HFFc6 (cell line): Measurements from ENCODE around the gene ENAH. TPM values are rescaled to one million over a fixed set of nuclear protein-coding genes. Genes with fewer than 3 reads are reported as not detected.

Experiments used
- DNase-seq: peaks from one replicate; pipeline ENCODE4 v3.0.0-alpha.2; 2018
- H3K27ac Mint-ChIP-seq: 2 replicates; pipeline ENCODE4 v1.8.0; 2020; ENCODE audit warnings: mild to moderate bottlenecking, mixed read lengths
- H3K27me3 Mint-ChIP-seq: 2 replicates; pipeline ENCODE4 v1.8.0; 2021; ENCODE audit warnings: mild to moderate bottlenecking, moderate library complexity, mixed read lengths; ENCODE audit not compliant: insufficient read depth
- H3K36me3 Mint-ChIP-seq: 2 replicates; pipeline ENCODE4 v1.8.0; 2021; ENCODE audit warnings: low read depth, mixed read lengths
- H3K4me1 Mint-ChIP-seq: 2 replicates; pipeline ENCODE4 v1.8.0; 2020; ENCODE audit warnings: low read depth, mixed read lengths
- H3K4me3 Mint-ChIP-seq: 2 replicates; pipeline ENCODE4 v1.8.0; 2020; ENCODE audit warnings: mild to moderate bottlenecking, moderate library complexity, mixed read lengths
- H3K9me3 Mint-ChIP-seq: 2 replicates; pipeline ENCODE4 v1.8.0; 2020; ENCODE audit warnings: mild to moderate bottlenecking, mixed read lengths
- total RNA-seq, 6 experiments: library from RNA; stranded (reverse); fragmentation: NEBNext Ultra II Directional; extraction: Animal tissue kit (Norgen Biotek cat#: 25700); gene quantifications; 2 replicates in 1 of 6; 3 replicates in 5 of 6; pipeline ENCODE4 v1.2.3, GENCODE V29; 2021
- TF ChIP-seq, protein P1 (sequence below): fragments of 200-600 bp; sonication (generic); IDR thresholded peaks from 2 replicates; pipeline ENCODE4 v1.5.0; 2021; ENCODE audit warnings: antibody characterized with exemption, mild to moderate bottlenecking

ENAH gene
- total RNA-seq, 6 experiments from 2014 or later, result 133 to 171 (median 139) TPM

DNA sequence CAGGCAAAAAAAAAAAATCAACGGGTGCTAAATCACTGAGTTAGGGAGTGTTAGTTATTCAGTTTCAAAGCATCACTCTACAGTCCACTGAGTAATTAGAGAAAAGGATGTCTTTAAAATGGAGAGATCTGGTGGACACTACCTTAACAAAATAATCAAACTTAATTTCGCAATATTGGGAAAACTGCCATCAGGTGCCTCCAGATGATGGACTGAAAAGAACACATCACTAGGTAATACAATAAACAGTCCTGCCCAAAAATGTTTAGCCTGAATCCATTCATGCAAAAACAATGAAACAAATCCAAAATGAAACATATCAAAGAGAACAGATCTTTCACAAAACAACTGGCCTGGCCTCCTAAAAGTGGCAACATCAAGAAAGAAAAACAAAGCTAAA, 54.1 kb downstream of the ENAH start:
- TF ChIP-seq, protein P1, sequence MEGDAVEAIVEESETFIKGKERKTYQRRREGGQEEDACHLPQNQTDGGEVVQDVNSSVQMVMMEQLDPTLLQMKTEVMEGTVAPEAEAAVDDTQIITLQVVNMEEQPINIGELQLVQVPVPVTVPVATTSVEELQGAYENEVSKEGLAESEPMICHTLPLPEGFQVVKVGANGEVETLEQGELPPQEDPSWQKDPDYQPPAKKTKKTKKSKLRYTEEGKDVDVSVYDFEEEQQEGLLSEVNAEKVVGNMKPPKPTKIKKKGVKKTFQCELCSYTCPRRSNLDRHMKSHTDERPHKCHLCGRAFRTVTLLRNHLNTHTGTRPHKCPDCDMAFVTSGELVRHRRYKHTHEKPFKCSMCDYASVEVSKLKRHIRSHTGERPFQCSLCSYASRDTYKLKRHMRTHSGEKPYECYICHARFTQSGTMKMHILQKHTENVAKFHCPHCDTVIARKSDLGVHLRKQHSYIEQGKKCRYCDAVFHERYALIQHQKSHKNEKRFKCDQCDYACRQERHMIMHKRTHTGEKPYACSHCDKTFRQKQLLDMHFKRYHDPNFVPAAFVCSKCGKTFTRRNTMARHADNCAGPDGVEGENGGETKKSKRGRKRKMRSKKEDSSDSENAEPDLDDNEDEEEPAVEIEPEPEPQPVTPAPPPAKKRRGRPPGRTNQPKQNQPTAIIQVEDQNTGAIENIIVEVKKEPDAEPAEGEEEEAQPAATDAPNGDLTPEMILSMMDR, result no peak
- DNase-seq, result no peak
- Mint-ChIP-seq H3K27ac (peak overlapping the region; percentile 1; the same call in 1 of the 2 replicates), H3K4me3 (no peak overlapping the region), H3K9me3 (no peaks in the 10 kb centered on the region), H3K36me3 (peaks cover 16% of the 10 kb centered on the region), H3K27me3 (no peaks in the 10 kb centered on the region), H3K4me1 (peaks cover 57% of the 10 kb centered on the region)

DNA sequence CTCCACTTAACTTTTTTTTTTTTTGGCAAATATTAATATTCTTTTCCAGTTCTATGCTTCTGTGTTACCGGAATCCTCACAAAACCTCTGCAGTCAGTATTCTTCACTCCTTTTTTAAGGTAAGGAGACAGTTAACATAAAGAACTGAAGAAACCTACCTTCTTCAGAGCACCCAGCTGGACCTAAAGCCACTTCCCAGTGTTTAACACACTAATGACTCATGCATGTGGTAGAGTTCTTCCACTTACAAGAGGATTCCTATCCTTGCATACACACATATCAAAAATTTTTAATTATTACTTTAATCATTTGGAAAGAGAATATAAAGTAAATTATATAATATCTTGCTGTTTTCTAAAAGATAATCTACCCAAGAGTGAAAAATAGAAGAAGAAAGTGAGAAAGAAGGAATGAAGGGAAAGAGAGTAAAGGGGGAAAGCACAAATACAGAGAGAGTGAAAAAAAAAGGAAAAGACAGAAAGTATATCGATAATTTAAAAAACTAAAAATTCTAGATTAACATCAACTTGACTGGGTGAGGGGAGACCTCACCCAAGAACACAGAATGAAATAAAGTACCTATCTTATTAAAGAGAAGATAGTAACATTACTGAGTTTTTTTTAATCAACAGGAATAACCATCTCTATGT, 54.9 kb downstream of the ENAH start:
- Mint-ChIP-seq H3K27ac (no peak overlapping the region), H3K4me3 (no peak overlapping the region)
- no peak for DNase-seq

DNA sequence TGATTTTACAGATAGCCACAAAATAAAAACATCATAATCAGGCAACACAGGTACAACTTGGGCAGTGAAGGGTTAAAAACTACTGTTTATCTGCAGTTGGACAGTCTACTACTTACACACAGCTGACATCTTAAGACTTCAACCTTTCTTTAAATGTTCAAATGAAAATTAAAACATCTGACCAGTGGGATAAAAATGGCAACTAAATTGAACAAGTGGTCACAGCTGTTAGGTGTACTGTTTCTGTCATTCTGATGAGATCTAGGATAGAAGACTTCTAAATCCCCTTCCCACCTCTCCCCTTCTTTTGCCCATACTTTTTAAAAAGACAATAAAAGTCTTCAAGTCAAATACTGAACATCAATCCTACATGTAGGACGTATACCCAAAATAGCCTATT, 56.2 kb downstream of the ENAH start:
- TF ChIP-seq, protein P1, result no peak
- DNase-seq, result no peak
- H3K36me3 Mint-ChIP-seq, result peaks cover 16% of the 10 kb centered on the region
- H3K27ac Mint-ChIP-seq, result no peak overlapping the region
- no peak overlapping the region for H3K4me3 Mint-ChIP-seq
- no peaks in the 10 kb centered on the region for H3K9me3 Mint-ChIP-seq
- peaks cover 36% of the 10 kb centered on the region for H3K4me1 Mint-ChIP-seq
- H3K27me3 Mint-ChIP-seq, result no peaks in the 10 kb centered on the region

More for the DNA sequence above, 54.9 kb downstream of the ENAH start:
- no peaks in the 10 kb centered on the region for H3K27me3 Mint-ChIP-seq
- TF ChIP-seq, protein P1, result no peak
- peaks cover 49% of the 10 kb centered on the region for H3K4me1 Mint-ChIP-seq
- peaks cover 16% of the 10 kb centered on the region for H3K36me3 Mint-ChIP-seq
- H3K9me3 Mint-ChIP-seq, result no peaks in the 10 kb centered on the region

DNA sequence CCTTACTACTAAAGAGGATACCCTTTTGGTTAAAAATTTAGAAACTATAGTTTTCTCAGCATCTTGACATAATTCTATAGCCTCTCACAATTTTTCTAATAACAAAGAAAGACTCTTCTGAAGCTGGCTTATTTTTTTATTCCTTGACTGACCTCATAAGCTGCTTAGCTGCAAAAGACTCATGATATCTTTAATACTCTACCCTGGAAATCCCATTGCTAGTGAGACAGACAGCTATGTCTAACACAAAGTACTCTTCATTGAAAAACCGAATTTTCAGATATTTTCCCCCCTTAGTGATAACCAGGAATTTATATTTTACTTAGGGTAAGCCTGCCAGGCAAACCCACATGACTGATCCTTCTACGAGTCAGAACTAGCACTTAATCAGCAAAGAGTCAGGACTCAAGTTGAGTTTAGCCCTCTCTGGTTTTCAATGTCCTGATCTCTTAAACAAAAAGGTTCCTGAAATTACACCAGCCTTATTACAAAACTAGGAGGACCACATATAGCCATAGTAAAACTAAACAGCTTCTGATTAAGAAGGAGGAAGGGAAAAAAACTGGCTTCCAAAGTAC, 56.9 kb downstream of the ENAH start:
- Mint-ChIP-seq H3K27me3 (no peaks in the 10 kb centered on the region), H3K27ac (no peak overlapping the region), H3K4me1 (peaks cover 34% of the 10 kb centered on the region), H3K9me3 (no peaks in the 10 kb centered on the region), H3K36me3 (peaks cover 16% of the 10 kb centered on the region), H3K4me3 (no peak overlapping the region)
- TF ChIP-seq, protein P1, result no peak
- no peak for DNase-seq

DNA sequence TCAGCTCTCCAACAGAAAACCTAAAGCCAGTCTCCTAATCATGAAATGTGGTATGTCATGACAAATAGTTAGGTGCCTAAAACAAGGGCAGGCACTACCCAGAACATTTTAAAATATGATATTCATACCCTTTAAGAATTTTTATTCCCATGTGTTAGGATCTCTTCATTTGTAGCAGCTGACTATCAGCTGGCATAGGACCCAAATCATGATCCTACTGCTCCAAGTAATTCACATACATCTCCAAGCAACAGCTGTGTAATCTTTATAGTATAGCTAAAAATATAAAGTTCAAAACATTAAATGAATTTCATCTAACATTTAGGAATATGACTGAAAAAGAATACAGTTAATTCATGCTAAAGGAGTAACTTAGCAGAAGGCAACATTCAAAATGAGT, 57.5 kb downstream of the ENAH start:
- no peaks in the 10 kb centered on the region for H3K9me3 Mint-ChIP-seq
- no peak overlapping the region for H3K4me3 Mint-ChIP-seq
- H3K4me1 Mint-ChIP-seq, result peaks cover 38% of the 10 kb centered on the region
- H3K27ac Mint-ChIP-seq, result no peak overlapping the region
- peaks cover 16% of the 10 kb centered on the region for H3K36me3 Mint-ChIP-seq
- TF ChIP-seq, protein P1, result no peak
- DNase-seq, result no peak
- H3K27me3 Mint-ChIP-seq, result no peaks in the 10 kb centered on the region
